GM19372 (cell line): Measurements from ENCODE around the gene MUC16.
"Not testable (repeated sequence)": the region's sequence is repeated elsewhere in the genome, so short reads cannot be mapped to it uniquely, and the experiment has no call there.

Experiments
- ATAC-seq: cut with Tn5 transposase; IDR thresholded peaks from one replicate; pipeline ENCODE4 v1.9.1; 2021; ENCODE audit warnings: mild to moderate bottlenecking, low read depth, moderate library complexity; ENCODE audit not compliant: unreplicated experiment

The MUC16 gene

DNA sequence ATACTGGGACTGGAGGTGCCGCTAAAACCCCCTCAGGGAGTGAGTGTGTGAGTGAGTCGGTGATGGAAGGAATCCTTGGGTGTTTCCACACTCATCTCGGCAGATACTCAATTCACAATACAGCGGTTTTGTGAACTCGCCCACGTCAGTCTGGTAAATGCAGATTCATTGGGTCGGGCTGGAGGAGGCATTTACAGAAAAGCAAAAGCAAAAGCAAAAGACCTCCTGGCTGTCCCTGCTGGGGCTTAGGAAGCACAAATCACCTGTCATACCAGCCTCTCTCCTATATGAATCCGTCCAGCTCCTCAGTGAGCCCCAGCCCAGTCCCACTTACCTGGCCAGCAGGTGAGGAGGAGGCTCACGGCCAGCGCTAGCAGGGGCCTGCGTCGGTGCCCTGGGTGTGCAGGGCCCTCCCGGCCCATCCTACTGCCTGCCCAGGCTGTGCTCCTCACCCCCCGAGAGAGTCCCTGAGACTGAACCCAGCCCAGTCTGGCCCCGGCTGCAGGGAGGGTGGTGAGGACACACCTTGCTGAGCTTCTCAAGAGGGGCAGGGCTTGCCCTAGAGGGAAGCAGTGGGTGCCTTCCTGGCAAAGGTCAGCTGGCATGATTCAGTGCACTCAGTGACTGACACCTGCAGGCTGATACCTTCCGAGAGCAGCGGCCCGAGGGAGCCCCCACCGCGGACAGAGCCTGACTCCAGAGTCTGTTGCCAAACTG, at the start of gene MUC16:
Gene MUC16, minus strand, starts transcription at position 475 of the 717 bp plus-strand sequence.
- ATAC-seq: no peak

DNA sequence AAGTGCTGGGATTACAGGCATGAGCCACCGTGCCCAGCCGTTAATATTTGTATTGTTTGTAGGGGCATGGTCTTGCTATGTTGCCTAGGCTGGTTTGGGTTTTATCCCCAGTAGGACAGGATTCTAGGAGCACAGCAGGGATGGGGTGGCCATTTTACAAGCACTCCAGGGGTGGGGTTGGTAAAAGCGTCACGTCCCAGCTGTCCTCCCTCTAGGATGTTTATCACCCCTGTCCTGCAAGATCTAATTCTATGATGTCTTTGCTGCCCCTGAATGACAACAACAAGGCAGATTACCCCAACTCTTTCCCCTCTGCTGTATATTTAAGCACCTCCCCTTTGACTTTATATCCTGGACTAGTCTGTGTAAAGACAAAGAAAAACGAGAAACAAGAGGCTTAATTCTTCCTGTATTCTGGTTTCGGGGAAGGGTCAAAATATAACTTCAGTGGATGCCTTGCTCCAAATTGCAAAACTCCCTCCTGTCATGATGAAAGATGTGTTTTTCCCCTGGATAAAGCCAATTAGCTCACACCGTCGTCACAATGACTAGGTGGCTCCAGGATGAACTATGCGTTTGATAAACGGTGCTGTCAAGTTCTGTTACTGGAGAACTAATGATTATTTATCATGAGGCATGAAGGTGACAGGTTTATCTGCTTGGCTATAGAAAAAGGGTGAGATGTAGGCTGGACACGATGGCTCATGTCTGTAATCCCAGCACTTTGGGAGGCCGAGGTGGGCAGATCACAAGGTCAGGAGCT, 48.9 kb upstream of the MUC16 start:
- ATAC-seq: no peak

DNA sequence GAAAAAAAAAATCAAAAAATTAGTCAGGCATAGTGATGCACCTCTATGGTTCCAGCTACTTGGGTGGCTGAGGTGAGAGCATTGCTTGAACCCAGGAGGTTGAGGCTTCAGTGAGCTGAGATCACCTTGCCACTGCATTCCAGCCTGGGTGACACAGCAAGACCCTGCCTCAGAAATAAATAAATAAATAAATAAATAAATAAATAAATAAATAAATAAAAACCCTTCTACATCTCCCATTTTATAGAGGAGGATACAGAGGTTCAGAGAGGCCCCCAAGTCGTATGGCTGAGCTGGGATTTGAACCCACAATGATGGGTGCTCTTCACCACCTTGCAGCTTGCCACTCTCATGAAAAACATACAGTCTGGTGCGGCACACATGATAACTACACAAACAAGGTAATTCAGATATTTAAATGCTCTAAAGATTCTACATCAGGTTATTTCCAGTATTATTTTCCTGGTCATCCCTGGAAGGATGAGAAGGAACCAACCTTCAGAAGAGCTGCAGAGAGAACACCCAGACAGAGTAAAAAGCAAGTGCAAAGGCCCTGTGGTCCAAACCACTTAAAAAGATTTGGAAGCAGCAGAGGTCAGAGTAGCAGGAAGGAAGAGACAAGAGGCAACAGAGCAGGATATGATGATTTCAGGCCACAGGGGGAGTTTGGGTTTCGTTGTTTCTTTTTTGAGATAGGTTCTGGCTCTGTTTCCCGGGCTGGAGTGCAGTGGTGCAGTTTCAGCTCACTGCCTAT, 47.5 kb upstream of the MUC16 start:
- ATAC-seq: no peak

DNA sequence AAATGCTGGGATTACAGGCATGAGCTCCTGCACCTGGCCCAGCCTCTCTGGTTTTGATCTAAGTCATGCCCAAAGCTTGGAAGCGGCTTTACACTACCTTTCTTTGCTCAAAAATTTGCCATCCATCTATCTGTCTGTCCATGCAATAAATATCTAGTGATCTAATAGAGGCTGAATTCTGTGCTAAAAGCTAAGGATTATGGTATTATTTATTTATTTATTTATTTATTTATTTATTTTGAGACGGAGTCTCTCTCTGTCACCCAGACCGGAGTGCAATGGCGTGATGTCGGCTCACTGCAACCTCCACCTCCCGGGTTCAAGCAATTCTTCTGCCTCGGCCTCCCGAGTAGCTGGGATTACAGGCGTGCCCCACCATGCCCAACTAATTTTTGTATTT, 45.9 kb upstream of the MUC16 start:
- ATAC-seq: not testable (repeated sequence)

DNA sequence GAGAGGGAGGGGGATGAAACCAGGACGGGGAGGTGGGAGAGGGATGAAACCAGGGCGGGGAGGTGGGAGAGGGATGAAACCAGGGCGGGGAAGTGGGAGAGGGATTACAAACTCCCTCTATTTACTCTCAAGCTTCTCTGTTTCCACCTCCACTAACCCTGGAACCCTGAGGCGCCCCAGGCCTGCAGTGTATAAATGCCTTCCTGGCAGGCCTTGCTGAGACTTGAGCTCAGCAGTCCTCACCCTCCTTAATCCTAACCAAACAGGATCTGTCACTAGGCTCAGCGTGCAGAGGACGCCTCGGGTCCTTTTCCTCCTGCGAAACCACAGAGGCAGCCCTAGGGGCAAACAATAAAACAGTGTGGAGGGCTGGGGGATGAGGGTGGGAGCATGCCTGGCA, 44.6 kb upstream of the MUC16 start:
- ATAC-seq: no peak

DNA sequence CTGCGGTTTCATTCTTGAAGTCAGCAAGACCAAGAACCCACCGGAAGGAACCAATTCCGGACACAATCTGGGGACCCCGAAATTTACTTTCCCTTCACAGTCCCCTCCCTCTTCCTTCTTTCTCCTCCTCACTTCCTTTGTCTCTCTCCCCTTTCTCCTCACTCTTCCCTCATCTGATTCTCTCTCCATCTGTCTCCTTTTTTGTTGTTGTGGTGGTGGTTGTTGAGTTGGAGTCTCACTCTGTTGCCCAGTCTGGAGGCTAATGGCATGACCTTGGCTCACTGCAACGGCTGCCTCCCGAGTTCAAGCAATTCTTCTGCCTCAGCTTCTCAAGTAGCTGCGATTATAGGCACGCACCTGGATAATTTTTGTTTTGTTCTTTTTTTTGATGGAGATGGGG, 44.0 kb upstream of the MUC16 start:
- ATAC-seq: no peak

DNA sequence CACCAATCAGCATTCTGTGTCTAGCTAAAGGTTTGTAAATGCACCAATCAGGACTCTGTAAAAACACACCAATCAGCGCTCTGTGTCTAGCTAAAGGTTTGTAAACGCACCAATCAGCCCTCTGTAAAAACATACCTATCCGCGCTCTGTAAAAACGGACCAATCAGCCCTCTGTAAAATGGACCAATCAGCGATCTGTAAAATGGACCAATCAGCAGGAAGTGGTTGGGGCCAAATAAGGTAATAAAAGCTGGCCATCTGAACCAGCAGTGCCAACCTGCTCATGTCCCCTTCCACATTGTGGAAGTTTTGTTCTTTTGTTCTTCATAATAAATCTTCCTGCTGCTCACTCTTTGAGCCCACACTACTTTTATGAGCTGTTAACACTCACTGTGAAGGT, 43.5 kb upstream of the MUC16 start:
- not testable (repeated sequence) for ATAC-seq

DNA sequence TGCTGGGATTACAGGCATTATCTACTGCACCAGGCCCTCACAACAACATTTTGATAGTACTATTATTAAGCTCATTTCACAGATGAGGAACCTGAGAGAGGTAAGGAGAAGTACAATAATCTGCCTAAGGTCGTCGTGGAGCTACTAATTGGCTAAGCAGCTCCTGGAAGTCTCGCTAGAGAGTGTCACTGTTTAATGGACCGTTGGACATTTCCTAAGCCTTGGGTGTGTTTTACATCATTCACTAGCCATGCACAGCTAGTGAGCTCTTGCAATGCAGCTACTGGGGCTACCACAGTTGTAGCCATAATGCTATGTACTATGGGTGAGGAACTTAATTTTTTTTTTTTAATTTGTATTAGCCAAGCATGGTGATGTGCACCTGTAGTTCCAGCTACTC, 42.7 kb upstream of the MUC16 start:
- ATAC-seq: no peak

DNA sequence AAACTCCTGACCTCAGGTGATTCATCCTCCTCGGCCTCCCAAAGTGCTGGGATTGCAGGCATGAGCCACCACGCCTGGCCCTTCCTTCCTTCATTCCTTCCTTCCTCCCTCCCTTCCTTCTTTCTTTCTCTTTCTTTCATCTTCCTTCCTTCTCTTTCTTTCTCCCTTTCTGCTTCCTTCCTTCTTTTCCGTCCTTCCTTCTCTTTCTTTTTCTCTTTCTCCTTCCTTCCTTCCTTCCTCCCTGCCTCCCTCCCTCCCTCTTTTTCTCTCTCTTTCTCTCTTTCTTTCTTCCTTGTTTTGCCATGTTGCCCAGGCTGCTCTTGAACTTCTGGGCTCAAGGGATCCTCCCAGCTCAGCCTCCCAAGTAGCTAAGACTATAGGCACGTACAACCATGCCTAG, 36.5 kb upstream of the MUC16 start:
- ATAC-seq: no peak

DNA sequence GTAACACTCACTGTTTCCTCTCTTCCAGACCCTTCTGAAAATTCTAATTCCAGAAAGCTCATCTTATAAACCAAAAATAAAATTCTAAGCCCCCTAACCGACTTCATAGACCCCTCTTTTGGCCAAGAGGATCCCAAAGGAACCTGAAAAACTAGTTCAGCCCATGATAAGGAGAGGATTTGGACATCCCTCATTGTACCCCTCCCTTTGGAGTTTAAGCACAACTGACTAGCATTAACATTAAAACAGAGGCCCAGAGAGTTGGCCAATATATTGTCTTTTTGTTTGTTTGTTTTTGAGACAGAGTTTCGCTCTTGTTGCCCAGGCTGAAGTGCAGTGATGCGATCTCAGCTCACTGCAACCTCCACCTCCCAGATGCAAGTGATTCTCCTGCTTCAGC, 34.2 kb upstream of the MUC16 start:
- no peak for ATAC-seq

DNA sequence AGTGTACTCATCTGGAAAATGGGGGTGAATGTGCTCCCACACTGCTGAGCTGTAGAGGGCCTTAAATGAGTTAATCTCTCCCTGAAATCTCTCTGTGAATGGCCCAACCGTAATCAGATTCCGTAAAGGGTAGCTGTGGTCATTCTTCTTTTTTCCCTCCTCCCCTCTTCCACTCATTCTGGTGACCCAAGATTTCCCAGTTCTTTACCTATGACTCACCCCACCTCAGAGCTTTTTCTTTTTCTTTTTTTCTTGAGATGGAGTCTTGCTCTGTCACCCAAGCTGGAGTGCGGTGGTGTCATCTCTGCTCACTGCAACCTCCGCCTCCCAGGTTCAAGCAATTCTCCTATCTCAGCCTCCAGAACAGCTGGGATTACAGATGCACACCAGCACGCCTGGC, 33.3 kb upstream of the MUC16 start:
- ATAC-seq: no peak

DNA sequence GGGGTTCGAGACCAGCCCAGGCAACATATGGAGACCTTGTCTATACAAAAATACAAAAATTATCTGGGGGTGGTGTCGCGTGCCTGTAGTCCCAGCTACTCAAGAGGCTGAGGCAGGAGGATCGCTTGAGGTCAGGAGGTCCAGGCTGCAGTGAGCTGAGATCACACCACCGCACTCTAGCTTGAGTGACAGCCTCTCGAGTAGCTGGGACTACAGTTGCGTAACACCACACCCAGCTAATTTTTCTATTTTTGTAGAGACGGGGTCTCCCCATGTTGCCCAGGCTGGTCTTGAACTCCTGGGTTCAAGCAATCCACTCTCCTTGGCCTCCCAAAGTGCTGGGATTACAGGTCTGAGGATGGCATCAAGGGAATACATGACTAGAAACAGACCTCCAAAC, 30.8 kb upstream of the MUC16 start:
- ATAC-seq: no peak

DNA sequence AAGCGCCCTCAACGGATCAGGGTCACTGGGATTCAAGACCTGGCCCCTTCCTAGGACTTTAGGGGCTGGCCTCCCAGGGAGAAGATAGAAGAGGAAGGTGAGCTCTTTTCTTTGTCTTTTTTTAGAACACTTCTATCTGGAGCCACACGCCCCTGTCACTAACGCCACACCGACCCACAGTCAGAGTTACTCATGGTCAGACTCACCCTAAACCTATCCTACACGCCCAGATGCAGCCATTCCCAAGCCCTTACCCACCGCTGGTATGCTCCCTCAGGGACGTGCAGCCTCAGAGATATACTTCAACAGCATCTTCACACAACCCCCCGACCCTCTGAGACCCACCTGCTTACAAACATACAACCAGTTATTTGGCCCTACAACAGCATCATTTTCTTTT, 29.9 kb upstream of the MUC16 start:
- ATAC-seq: no peak

DNA sequence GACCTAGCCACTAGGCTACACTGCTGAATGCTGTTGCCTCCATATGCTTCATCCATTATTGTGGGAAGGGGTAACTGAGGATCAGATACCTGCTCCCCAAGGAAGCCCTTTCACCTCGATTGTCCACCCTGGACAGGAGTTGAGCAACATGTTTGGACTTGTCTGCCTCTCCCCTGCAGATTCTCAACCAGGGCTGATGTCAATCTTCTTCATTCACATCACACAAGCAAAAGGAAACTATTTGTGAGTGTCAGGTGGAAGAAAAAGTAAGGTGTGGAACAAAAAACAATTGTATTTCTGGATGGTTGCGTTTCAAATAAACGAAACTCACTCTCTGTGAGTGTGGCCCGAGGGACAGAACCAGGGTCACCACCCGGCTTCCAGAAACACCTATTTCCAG, 29.5 kb upstream of the MUC16 start:
- ATAC-seq: no peak

DNA sequence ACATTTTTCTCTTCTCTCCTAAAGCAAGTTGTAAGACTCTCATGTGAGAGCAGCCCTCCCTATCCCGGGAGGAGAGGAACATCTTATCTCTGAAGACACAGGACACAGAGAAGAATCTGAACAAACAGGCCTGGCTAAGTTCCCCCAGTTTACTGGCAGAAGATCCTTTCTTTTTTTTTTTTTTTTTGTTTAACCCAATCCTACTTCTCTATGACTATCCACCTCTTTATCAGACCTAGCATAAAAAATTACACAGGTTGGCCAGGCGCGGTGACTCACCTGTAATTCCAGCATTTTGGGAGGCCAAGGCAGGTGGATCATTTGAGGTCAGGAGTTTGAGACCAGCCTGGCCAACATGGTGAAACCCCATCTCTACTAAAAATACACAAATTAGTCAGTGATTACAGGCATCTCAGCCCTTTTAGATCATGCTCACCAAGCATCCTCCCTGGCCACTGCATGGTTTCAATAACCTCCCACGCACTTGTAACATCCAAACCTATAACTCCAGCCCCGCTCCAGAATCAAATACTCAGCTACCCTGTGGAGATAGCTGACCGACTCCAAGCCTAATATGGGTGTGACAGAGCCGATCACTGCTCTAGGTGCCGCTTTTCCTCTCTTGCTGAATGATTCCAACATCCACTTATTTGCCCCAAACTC, 27.3 kb upstream of the MUC16 start:
- no peak for ATAC-seq

DNA sequence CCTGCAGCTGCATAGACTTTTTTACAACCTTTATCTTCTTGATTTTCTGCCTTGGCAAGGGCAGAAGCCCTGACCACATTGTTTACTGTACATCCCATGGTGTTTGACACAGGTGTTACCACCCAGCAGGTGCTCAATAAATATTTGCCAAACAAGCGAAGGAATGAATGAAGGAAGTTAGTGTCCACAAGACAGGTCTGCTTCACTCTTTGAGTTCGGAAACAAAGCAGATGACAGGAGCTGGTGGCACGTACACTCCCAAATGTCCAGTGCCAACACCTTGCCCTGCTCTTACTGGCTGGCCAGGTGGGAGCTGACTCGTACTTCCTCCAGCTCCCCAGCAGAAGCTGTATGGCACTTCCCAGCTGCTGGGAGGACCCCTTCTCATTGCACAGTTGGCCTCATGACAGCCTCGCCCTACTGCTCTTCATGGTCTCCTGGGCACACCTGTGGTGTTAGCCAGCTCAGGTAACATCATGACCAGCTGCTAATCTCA, 22.0 kb upstream of the MUC16 start:
- ATAC-seq: no peak

DNA sequence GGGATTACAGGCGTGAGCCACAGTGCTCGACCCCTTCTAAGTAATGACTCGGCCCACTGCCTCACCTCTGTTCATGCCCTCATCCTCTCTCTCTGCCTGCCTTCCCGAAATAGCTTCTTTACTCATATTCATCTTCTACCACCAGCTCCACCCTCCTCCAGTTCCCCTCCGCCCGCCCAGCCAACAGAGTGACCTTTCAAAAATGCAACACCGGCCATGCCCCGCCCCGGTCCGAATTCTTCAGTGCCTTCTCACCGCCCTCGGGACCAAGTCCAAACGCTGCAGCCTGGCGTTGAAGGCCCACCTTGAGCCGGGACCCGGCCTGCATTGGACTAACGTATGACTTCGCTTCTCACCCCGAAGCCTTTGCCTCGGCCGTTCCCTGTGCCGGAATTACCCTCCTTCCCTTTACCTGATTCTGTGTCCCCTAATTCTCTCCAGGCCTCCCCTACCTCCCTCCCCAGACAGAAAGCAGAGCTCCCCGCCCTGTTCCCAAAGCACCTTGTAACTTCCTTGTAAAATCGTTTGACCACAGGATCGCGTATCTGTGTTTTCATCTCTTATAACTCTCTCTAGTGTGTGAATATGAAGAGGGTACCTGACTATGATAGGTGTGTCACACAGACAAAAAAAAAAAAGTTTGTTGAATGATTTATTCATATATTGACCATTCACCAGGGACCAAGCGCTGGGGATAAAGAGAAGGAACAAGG, 8.1 kb upstream of the MUC16 start:
- ATAC-seq: no peak

DNA sequence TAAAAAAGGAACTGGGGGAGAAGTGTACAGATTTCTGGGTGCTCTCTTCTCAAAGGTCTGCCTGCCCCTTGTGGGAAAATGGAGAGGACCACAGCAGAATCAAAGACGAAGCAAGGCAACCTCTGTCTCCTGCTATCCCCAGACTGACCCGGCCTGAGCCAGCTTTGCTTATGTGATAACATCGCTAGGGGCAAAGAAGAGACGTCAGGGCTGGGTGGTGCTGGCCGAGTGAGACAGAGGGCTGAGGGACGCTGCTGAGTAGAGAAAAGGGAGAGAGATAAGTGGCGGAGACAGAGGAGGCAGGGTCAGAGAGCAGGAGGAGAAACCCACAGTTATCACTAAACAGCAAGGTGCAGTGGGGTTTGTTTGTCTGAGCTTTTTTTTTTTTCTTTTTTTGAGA, 4.6 kb upstream of the MUC16 start:
- ATAC-seq: no peak

DNA sequence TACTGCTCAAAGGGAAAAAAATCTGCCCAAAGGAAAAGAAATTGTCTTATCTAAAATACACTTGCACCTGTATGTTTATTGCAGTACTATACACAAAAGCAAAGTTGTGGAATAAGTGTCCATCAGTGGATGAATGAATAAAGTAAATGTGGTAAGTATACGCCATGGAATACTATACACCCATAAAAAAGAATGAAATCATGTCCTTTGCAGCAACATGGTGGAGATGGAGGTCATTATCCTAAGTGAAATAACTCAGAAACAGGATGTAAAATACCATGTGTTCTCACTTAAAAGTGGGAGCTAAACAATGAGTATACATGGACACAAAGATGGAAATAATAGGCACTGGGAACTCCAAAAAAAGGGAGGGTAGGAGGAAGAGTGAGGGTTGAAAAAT, 3.8 kb upstream of the MUC16 start:
- ATAC-seq: no peak

DNA sequence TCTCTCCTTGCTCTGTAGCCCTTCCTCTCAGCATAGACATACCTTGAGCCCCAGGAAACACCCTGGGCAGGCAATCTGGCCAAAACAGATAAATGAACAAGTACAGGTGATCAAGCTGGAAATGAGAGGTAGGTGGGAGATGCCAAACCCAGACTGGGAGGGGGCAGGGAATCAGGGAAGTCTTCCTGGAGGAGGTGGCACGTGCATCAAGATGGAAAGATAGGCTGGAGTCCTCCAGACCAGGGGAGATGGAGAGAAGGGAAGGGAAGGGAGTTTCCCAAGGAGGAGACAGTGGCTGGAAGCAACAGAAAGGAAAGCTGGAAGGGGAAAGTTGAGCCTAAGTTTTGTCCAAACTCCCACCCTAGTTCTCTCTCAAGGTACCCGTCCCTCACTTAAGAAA, 1.7 kb upstream of the MUC16 start:
- no peak for ATAC-seq
